HEK293T (cell line): Measurements from ENCODE around the gene SMPD3.

Experiments
- CTCF ChIA-PET: fragments of 350-600 bp; formaldehyde crosslinking; extraction: SDS; loops from one replicate; lab custom pipeline; 2021; ENCODE audit warnings: antibody characterized with exemption, inconsistent platforms; lab: Yijun Ruan, JAX
- POLR2A ChIA-PET: fragments of 350-600 bp; formaldehyde crosslinking; extraction: SDS; loops from one replicate; lab custom pipeline; 2020; ENCODE audit warnings: antibody characterized with exemption, inconsistent platforms; lab: Yijun Ruan, JAX
- DNase-seq: peaks from one replicate; pipeline ENCODE4 v3.0.0; 2012; ENCODE audit warnings: mixed read lengths; ENCODE audit errors: extremely low spot score
- ARNT ChIP-seq: fragments of 450-650 bp; IDR thresholded peaks from 2 replicates; pipeline ENCODE4 v1.6.1; 2017; ENCODE audit warnings: mild to moderate bottlenecking
- BHLHE40 ChIP-seq: fragments of 450-650 bp; IDR thresholded peaks from 2 replicates; pipeline ENCODE4 v1.6.1; 2016; ENCODE audit warnings: mild to moderate bottlenecking, moderate library complexity, borderline replicate concordance
- CTBP1 ChIP-seq: fragments of 450-650 bp; IDR thresholded peaks from 2 replicates; pipeline ENCODE4 v1.6.1; 2016; ENCODE audit warnings: borderline replicate concordance
- ELF4 ChIP-seq: fragments of 450-650 bp; IDR thresholded peaks from 2 replicates; pipeline ENCODE4 v1.6.1; 2017; ENCODE audit warnings: antibody characterized with exemption
- FOXM1 ChIP-seq: fragments of 450-650 bp; IDR thresholded peaks from 2 replicates; pipeline ENCODE4 v1.6.1; 2017; ENCODE audit warnings: mild to moderate bottlenecking, borderline replicate concordance
- HDGF ChIP-seq: fragments of 450-650 bp; IDR thresholded peaks from 2 replicates; pipeline ENCODE4 v1.6.1; 2017; ENCODE audit warnings: antibody characterized with exemption, borderline replicate concordance
- L3MBTL2 ChIP-seq: fragments of 450-650 bp; conservative IDR thresholded peaks from 2 replicates; pipeline ENCODE4 v1.6.1; 2016; ENCODE audit warnings: mild to moderate bottlenecking
- LEF1 ChIP-seq: fragments of 450-650 bp; IDR thresholded peaks from 2 replicates; pipeline ENCODE4 v1.6.1; 2017; ENCODE audit warnings: mild to moderate bottlenecking, borderline replicate concordance
- NFRKB ChIP-seq: fragments of 450-650 bp; IDR thresholded peaks from 2 replicates; pipeline ENCODE4 v1.6.1; 2016; ENCODE audit warnings: mild to moderate bottlenecking, moderate library complexity
- PKNOX1 ChIP-seq: fragments of 450-650 bp; IDR thresholded peaks from 2 replicates; pipeline ENCODE4 v1.6.1; 2016
- SP1 ChIP-seq: fragments of 450-650 bp; IDR thresholded peaks from 2 replicates; pipeline ENCODE4 v1.6.1; 2017
- SUZ12 ChIP-seq: fragments of 450-650 bp; IDR thresholded peaks from 2 replicates; pipeline ENCODE4 v1.6.1; 2016; ENCODE audit warnings: mild to moderate bottlenecking
- TARDBP ChIP-seq: fragments of 450-650 bp; IDR thresholded peaks from 2 replicates; pipeline ENCODE4 v1.6.1; 2016
- ZNF384 ChIP-seq: fragments of 450-650 bp; IDR thresholded peaks from 2 replicates; pipeline ENCODE4 v1.6.1; 2016

Gene SMPD3

GRCh38 chr16:68313116-68313515, 135.2 kb downstream of the SMPD3 start:
- ChIA-PET POLR2A (no interaction called here), CTCF (no interaction called here)
- TF ChIP-seq HDGF: no peak
- no peak for DNase-seq

- ChIA-PET CTCF (interaction anchor here (0.5 to 2.0 kb wide), 5 partner anchors 18 to 118 kb away, joined by 3 to 8 read pairs (median 3); partner anchors contain the start of gene SLC7A6), POLR2A (interaction anchor here (0.5 to 2.4 kb wide), 20 partner anchors 9 to 782 kb away, joined by 3 to 35 read pairs (median 7); partner anchors contain the start of genes ESRP2, RIPOR1 and SLC7A6)
- peak; percentile 95 for DNase-seq
- TF ChIP-seq FOXM1 (no peak), ELF4 (peak; percentile 77), L3MBTL2 (peak; percentile 92)
Observed at GRCh38 chr16:68310774-68311511, 137.4 kb downstream of the SMPD3 start, which contains the start of the genes PRMT7 and SLC7A6OS. PRMT7 (plus strand) TSS chr16:68311019; CDS start chr16:68315980, 4,961 bp downstream. SLC7A6OS (minus strand) TSS chr16:68310946; CDS start chr16:68310926, 20 bp downstream.

GRCh38 chr16:68310437-68310773, 137.9 kb downstream of the SMPD3 start:
- TF ChIP-seq FOXM1 (no peak), SP1 (no peak), L3MBTL2 (no peak), NFRKB (no peak)
- ChIA-PET CTCF (interaction anchor here (0.5 to 2.0 kb wide), 4 partner anchors 19 to 53 kb away, joined by 3 to 8 read pairs (median 4); partner anchors contain the start of gene SLC7A6), POLR2A (interaction anchor here (0.5 to 2.4 kb wide), 20 partner anchors 8 to 782 kb away, joined by 3 to 35 read pairs (median 7); partner anchors contain the start of genes ESRP2, RIPOR1 and SLC7A6)
- DNase-seq: no peak

GRCh38 chr16:68309799-68310198, 138.5 kb downstream of the SMPD3 start:
- no peak for DNase-seq
- CTCF ChIA-PET: no interaction called here
- TF ChIP-seq TARDBP: no peak
- no peak for TF ChIP-seq SUZ12
- TF ChIP-seq FOXM1: no peak
- no peak for TF ChIP-seq PKNOX1
- no peak for TF ChIP-seq SP1
- TF ChIP-seq ARNT: no peak
- TF ChIP-seq ZNF384: no peak
- no peak for TF ChIP-seq BHLHE40
- TF ChIP-seq LEF1: no peak
- no peak for TF ChIP-seq NFRKB
- TF ChIP-seq CTBP1: no peak
- no peak for TF ChIP-seq L3MBTL2
- POLR2A ChIA-PET: no interaction called here
